ENCODE results near the gene MT1A. TPM values are rescaled to one million over a fixed set of nuclear protein-coding genes. Genes with fewer than 3 reads are reported as not detected.

Gene MT1A
- total and polyA plus RNA-seq, 2 donors (not counting 3 experiments of a cell fraction or from before 2014, with no cell fraction given): 6.5 to 8.4 TPM

- Histone ChIP-seq H3K4me3 (replicated peaks in 1 of 3; ENCODE audit: insufficient read depth in 1 of 3, low read depth in 1 of 3, low read length in 3 of 3) (peak overlapping the region in 1 of 3 experiments; percentile 8), H3K36me3 (ENCODE audit: control insufficient read depth in 2 of 2, extremely low read depth in 1 of 2, insufficient read depth in 2 of 2, low read length in 2 of 2) (no peaks in the 10 kb centered on the region), H3K4me1 (ENCODE audit: control insufficient read depth, extremely low read depth, insufficient read depth, low read length) (peaks cover 41% of the 10 kb centered on the region), H3K27ac (ENCODE audit: insufficient read depth, low read depth, low read length) (peak overlapping the region; percentile 99), H3K27me3 (ENCODE audit: control insufficient read depth in 2 of 2, insufficient read depth in 2 of 2, low read length in 2 of 2) (no peaks in the 10 kb centered on the region), H3K9me3 (replicated peaks; ENCODE audit: control insufficient read depth, insufficient read depth, low read length) (no peaks in the 10 kb centered on the region), H2AFZ (ENCODE audit: low read depth, low read length) (no peak overlapping the region), H3K4me2 (ENCODE audit: insufficient read depth, low read length) (peak overlapping the region; percentile 77), H3K9ac (replicated peaks; ENCODE audit: extremely low read depth, insufficient read depth, low read length) (peak overlapping the region; percentile 77), H3K9me1 (replicated peaks; ENCODE audit: control insufficient read depth, extremely low read depth, insufficient read depth, low read length) (no peaks in the 10 kb centered on the region), H4K20me1 (replicated peaks; ENCODE audit: control insufficient read depth, extremely low read depth, insufficient read depth, low read length) (no peaks in the 10 kb centered on the region), H3K79me2 (ENCODE audit: control insufficient read depth, insufficient read depth, low read length) (peaks cover 12% of the 10 kb centered on the region)
- no peak for TF ChIP-seq MYC (IDR thresholded peaks at IDR 0.05; ENCODE audit: low read depth, low read length)
- TF ChIP-seq GATA2 (IDR thresholded peaks at IDR 0.05; ENCODE audit: insufficient read depth, insufficient read length, low read depth, low read length): peak; percentile 67
- TF ChIP-seq POLR2A (IDR thresholded peaks at IDR 0.05; ENCODE audit: low read depth, low read length): no peak
- TF ChIP-seq POLR2AphosphoS5 (IDR thresholded peaks at IDR 0.05; ENCODE audit: insufficient read depth, low read depth, low read length): no peak
- peak; percentile 78 for TF ChIP-seq FOS (IDR thresholded peaks at IDR 0.05; ENCODE audit: borderline replicate concordance, insufficient read depth, low read length)
- TF ChIP-seq JUN (IDR thresholded peaks at IDR 0.05; ENCODE audit: borderline replicate concordance, insufficient read depth, insufficient read length, low read depth): peak; percentile 78
- TF ChIP-seq MAX (IDR thresholded peaks at IDR 0.05; ENCODE audit: insufficient read depth, insufficient read length): no peak
- TF ChIP-seq CTCF (IDR thresholded peaks at IDR 0.05; ENCODE audit: extremely low read depth in 1 of 2, insufficient read depth in 1 of 2, low read depth in 1 of 2, low read length in 2 of 2): no peak
- TF ChIP-seq EZH2 (IDR thresholded peaks at IDR 0.05; ENCODE audit: borderline replicate concordance, low read depth, low read length, severe bottlenecking): no peak
- BruUV-seq (replicated peaks): no TSS peak
- FAIRE-seq (peak; percentile 50), DNase-seq (ENCODE audit: low read depth, low spot score) (no peak)
- POLR2A ChIA-PET: interaction anchor here (0.7 to 3.4 kb wide), 3 partner anchors 20 to 90 kb away, joined by 3 to 20 read pairs (median 4); partner anchors contain the start of gene MT1E
- CTCF ChIA-PET: interaction anchor here (1.0 to 7.8 kb wide), 6 partner anchors 20 to 122 kb away, joined by 4 to 118 read pairs (median 4); partner anchors contain the start of gene MT1E
- intact Hi-C loops (cut with micrococcal nuclease): loop anchor here (2.0 kb wide), 2 partner anchors 155 to 581 kb away; partner anchors contain the start of genes NUDT21, OGFOD1, PSME3IP1 and RSPRY1
- dilution Hi-C loops (cut with MboI; ENCODE audit: extremely low pct_ligation_motif_present, low sequenced_read_pairs): no loop called here
These were observed 32.4 kb upstream of the MT1A start for GRCh38 chr16:56606071-56606475.
